H54 (cell line): ENCODE data around the gene TOMM5.

Experiments
- DNase-seq: peaks from one replicate; pipeline ENCODE4 v3.0.0; 2011; ENCODE audit warnings: low spot score, mixed read lengths; ENCODE audit not compliant: insufficient read length
- FAIRE-seq: peaks from 3 replicates; lab custom pipeline; 2011; peaks lifted over from hg19 to GRCh38; lab: Jason Lieb, UNC
- POLR2A ChIP-seq: IDR thresholded peaks from 2 replicates; pipeline ENCODE4 v1.6.1; 2011; ENCODE audit warnings: low read depth, mild to moderate bottlenecking, low read length

The TOMM5 gene

DNA sequence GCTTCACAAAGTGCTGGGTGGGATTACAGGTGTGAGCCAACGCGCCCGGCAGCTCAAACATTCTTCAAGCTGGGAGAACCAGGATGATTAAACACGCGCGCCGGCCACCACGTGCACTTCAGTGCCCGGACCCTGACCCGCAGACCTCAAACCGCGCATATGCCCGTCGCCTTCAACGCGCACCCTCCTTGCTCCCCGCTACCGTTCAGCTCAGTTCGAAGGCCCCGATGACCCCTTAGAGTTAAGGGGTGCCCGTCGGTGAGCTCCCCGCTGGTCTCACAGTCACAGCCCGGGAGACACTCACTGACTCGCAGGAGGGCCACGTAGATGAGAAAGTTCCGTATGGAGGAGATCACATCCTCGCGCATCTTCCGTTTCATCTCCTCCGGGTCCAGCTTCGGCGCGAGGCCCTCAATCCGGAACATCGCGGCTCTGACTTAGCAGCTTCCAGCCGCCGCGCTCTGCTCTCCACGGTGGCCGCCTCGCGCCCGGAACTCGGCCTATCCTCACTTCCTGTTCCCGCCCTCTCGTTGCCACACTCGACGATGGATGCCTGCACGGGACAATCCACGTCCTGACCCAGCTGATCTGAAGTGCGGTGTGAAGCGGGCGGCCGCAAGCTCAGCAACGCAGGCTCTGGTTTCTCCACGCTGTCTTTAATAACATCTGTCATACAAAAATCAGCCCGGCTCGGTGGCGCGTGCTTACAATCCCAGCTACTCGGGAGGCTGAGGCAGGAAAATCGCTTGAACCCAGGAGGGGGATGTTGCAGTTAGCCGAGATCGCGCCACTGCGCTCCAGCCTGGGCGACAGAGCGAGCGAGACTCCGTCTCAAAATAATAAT is at the start of gene TOMM5:
TSS of gene TOMM5 (minus strand) at position 490 of the 844 bp plus-strand sequence. CDS start at position 425, 65 bp downstream.
- peak; percentile 77 for FAIRE-seq

DNA sequence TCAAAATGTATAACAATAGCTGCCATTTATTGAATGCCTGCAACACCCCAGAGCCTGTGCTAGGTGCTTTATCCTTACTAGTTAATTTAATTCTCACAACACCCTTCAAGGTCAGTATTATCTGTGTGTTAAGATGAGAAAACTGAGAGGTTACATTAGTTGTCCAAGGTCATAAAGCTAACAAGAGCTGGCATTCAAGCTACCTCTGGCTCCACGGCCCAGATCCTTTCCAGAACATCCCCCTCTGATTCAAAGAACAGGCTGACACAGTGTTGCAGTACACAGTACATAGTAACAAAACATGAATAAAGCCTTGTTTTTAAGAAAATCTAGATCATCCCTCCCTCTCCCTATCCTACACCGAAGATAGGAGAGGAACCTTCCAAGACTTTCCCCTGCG is 48.9 kb upstream of the TOMM5 start:
- DNase-seq (no peak), FAIRE-seq (no peak)
- no peak for TF ChIP-seq POLR2A

More for the DNA sequence above, at the start of gene TOMM5:
- peak; percentile 53 for DNase-seq
- TF ChIP-seq POLR2A, result peak; percentile 95

DNA sequence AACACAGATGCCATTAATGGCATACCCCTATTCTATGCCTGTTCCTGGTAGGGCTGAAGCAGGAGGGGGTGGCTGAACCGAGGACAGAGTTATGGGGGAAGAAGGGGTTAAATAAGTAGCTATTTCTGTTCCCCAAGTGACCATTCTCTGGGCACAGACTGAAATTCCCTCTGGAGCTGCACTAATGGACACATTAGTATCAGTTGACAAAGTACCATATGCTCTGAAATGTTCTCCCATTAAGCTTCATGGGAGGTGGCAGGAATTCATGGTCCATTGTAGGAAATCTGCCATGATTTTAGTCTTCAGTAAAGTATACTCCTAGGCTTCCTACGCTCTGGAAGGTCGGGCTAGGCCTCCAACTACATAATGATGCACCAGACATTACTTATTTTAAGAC is 47.8 kb upstream of the TOMM5 start:
- DNase-seq (no peak), FAIRE-seq (no peak)
- TF ChIP-seq POLR2A, result no peak

DNA sequence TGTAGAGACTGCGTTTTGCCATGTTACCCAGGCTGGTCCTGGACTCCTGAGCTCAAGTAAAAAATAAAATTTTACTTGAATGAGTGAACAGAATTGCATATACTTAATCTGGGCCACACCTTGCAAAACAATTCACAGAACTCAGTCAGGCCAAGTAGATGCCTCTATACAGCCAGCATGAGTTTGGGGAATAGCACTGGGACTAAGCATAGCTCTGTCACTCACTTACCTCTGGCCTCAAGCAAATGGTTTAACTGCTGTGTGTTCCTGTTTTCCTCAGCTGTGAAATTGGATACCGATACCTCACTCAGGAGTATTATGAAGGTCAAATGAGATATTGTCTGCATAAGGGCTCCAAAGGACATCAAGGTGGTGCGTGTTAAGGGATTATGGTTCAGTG is 47.4 kb upstream of the TOMM5 start:
- FAIRE-seq, result no peak
- TF ChIP-seq POLR2A, result no peak
- no peak for DNase-seq

DNA sequence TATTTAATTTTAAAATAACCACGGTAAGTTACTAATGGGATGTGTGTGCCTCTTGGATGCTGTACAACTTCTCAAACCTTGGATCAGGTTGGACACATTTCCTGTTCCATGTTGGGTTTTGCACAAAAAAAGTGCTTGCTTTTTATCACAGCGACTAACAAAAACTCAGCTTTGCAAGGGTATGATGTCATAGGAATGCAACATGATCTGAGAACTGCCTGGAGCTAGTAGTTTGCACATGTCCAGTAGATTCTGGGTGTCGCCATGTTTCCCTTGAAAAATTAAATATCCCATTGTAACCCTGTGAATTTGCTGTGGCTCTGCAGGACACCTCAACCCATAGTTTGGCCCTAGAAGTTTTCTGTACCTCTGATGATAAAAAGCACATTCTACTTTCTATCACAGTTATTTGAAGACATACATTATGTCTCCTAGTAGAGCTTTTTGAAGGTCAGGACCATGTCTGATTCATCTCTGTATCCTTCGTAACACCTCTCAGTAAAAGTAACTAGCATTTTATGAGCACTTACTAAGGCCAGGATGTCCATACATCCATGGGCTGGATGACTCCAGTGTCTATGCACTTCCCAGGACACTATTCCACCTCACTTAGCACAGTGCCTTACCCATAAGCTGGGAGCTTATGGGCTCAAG is 46.8 kb upstream of the TOMM5 start:
- no peak for DNase-seq
- FAIRE-seq, result no peak
- TF ChIP-seq POLR2A, result no peak

DNA sequence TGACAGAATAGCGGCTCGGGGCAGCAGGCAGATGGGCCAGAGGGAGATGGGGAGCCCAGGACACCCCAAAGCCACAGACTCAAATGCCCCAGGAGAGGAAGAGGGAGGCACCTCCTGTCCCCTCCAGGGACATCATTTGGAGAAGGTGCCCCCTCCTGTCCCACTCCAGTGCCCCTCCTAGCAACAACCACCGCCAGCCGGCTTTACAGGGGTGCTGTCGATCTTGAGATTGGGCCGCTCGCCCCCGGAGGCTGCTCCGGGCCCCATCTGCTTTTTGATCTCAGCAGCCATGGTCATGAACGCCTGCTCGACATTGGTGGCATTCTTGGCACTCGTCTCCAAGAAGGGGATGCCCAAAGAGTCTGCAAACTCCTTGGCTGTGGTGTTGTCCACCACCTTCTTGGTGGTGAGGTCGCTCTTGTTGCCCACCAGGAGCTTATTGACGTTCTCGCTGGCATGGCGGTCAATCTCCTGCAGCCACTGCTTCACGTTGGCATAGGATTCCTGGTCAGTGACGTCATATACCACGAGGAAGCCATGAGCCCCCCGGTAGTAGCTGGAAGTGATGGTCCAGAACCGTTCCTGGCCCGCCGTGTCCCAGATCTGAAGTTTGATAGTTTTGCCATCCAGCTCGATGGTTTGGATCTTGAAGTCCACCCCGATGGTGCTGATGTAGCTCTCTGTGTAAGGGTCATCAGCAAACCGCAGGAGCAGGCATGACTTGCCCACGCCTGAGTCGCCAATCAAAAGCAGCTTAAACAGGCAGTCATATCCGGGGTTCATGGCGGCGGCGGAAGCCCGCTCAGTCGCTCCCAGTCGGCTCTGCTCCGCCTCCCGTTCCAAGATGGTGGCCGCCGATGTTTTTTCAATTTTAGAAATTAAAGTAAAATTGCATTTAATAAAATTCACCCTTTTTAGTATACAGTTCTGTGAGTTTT is 44.4 kb upstream of the TOMM5 start:
- FAIRE-seq, result no peak
- DNase-seq, result no peak
- no peak for TF ChIP-seq POLR2A

DNA sequence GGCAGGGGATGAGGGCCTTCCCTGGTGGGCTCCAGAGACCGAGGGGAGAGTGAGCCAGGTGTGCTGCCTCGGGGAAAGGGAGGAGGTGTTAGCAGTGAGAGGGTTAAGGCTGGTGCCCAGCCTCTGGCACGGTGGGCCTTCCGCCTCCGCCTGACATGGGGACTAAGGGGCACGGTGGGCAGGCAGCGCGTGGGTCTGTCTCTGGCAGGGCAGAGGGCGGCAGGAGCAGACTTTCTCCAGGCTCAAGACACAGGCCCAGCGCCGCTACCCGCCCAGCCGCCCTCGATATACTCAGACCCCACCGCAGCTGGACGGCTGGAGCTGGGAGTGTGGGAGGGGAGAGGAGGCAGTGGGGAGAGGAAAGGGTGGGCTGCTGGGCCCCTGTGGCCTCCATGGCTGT is 43.4 kb upstream of the TOMM5 start:
- DNase-seq (no peak), FAIRE-seq (no peak)
- no peak for TF ChIP-seq POLR2A

DNA sequence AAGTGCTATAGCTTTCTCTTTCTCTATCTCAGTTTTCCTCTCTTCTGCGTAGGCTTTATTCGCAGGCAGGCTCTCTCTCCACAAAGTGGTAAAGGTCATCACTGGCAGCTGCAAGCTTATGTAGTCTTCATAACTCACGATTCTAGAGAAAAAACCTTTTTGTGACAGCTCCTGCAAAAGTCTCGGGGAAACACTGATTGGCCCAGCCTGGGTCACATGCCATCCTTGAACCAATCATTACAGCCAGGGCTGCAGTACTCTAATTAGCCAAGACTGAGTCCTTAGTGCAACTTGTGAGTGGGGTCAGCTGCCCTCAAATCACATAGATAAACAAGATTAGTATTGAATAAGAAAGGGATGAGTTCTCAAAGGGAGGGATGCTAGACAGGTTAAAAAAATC is 40.1 kb upstream of the TOMM5 start:
- DNase-seq (no peak), FAIRE-seq (no peak)
- TF ChIP-seq POLR2A, result no peak

DNA sequence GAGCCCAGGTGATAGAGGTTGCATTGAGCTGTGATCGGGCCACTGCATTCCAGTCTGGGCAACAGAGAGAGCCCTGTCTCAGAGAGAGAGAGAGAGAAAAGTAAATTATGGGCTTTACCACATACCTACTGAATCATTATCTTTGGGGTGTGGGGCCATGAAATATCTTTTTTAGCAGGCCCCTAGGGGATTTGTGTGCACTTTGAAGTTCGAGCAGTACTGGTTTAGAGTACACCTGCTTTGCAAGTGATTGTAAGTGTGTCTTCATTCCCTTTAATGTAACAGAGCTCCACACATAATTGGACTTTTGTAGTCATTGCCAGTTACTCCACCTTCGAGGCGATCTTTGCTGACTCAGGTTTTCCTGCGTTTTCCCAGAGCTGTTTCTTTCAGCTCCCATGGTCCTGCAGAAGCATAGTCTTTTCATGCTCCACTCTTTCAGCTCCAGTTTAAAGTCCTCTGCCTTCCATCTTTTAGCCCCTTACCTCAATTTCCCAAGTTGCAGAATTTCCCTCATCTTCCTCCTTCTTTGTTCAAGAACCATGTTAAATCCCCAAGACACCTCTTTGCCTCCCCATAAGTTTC is 34.4 kb upstream of the TOMM5 start:
- DNase-seq (no peak), FAIRE-seq (no peak)
- no peak for TF ChIP-seq POLR2A

DNA sequence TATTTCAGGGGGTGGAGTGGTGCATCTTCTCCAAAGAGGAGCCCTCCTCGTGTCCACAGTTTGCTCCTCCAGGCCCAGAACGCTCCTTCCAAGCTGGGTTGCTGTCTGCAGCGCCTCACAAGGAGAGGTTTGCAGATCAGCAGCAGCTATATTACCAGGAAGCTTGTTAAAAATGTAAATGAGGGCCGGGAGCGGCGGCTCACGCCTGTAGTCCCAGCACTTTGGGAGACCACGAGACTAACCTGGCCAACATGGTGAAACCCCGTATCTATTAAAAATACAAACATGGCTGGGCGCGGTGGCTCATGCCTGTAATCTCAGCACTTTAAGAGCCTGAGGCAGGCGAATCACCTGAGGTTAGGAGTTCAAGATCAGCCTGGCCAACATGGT is 33.4 kb upstream of the TOMM5 start:
- TF ChIP-seq POLR2A, result no peak
- FAIRE-seq (no peak), DNase-seq (no peak)

DNA sequence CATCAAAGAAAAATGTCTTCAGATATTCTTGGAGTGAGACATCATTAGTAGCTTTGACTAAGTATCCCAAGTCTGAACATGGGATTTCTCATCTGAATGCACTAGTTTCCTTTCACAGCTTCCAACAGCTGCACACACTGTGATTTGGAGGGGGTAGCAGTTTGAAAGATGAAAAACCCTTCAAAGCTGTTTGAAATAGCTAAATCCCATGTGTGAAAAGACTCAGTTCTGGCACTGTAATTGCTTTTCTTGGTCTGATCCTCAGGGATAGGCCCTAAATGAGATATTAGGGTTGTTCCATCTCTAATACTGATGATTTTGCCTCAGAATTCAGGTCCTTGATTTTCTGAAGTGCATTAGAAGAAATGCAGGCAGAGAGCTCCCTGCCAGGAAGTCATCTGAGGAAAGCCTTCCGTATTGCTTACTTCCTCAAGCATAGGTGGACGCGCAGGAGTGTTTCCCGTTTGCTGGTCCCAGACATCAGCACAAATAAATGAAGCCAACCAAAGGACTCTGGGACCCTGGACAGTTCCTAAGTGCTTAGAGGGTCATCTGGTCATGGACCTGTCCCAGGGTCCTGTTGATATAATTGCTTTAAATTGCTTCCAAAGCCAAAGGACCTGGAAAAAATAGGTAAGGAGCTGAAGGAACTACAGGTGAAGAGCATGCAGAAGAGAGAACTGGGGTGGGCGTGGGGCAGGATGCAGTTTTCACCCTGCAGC is 32.8 kb upstream of the TOMM5 start:
- no peak for FAIRE-seq

DNA sequence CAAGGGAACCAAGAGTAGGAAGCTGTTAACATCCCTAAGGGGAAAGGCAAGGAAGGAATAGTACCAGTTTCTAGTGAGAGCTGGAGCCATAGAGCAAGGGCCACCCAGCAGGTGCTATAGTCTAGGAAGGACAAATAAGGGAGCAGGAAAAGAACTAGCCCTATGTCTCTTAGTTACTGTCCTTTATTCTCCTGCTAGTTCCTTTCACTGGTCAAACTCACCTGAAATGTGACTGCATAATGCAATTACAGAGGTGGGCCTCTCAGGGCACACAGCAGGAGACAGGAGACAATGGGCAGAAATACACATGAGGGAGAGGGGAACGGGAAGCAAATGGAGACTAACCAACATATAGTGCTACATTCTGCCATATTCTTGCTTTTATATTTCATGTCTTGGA is 31.7 kb upstream of the TOMM5 start:
- DNase-seq (no peak), FAIRE-seq (no peak)
- no peak for TF ChIP-seq POLR2A

More for the DNA sequence above, 32.8 kb upstream of the TOMM5 start:
- no peak for DNase-seq
- TF ChIP-seq POLR2A, result no peak

DNA sequence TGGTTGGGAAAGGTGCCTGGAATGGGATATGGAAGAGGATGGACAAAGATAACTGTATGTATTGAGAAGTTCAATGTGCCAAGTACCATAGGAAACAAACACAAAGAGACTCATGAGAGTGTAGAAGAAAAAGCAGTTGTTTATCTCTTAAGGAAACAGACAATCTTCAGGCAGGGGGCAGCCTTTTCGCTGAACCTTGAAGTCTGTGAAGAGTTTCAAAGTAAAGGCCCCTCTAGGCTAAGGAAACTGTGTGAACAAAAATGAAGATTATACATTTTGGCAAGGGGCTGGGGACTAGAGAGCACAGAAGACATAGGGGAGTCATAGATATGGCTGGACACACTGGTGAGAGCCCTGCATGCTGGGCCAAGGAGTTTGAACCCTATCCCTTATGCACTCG is 30.9 kb upstream of the TOMM5 start:
- no peak for TF ChIP-seq POLR2A
- FAIRE-seq, result no peak
- DNase-seq, result no peak

DNA sequence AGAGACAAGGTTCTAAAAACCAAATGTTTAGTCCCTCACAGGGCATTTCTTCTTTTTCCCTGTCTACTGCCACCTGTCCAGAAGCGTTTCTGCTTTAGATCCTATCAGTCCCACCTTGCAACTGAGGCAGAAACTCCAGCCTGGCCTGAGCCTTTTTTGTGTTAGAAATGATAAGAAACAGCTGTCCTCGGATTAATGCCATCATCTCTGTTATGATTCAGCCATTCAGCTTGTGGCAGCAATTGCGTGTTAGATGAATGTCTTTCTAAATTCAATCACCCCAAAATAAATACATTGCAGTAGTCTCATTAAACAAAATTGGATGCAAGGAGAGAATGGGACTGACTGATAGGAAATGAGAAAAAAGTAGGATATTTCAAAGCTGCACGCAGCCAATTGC is 30.1 kb upstream of the TOMM5 start:
- TF ChIP-seq POLR2A, result no peak
- no peak for DNase-seq
- no peak for FAIRE-seq
